ENCODE measurements around the gene SERPINF2. TPM values are rescaled to one million over a fixed set of nuclear protein-coding genes. Genes with fewer than 3 reads are reported as not detected.
"Not testable (repeated sequence)": the region's sequence is repeated elsewhere in the genome, so short reads cannot be mapped to it uniquely, and the experiment has no call there.

SERPINF2 gene
- total RNA-seq, 1 experiment from 2014 or later = 0.68 TPM

DNA sequence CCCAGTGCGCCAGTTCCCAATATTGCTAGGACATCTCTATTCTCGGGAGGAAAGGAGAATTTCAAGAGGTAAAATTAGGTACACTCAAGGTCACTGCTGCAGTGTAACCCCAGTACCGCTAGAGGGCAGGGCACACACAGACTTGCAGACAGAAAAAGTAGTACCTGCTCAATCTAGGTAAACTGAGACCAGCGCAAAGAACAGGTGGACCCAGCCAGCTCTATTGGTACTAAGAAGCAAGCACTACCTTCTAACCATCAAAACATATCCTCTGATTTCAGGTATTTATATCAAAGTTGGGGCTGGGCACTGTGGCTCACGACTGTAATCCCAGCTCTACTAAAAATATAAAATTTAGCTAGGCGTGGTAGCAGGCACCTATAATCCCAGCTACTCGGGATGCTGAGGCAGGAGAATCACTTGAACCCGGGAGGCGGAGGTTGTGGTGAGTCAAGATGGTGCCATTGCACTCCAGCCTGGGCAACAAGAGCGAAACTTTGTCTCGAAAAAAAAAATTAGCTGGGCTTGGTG is 21.8 kb upstream of the SERPINF2 start:
- Histone ChIP-seq H3K4ac (ENCODE audit: low read depth, low read length) (no peak overlapping the region), H3K27me3 (ENCODE audit: insufficient read depth, low read length) (no peaks in the 10 kb centered on the region), H3K27ac (ENCODE audit: insufficient read length, low read depth, low read length) (no peak overlapping the region), H2BK15ac (ENCODE audit: low read depth, low read length) (no peak overlapping the region), H3K23me2 (ENCODE audit: insufficient read length, low read depth, low read length, poor library complexity, severe bottlenecking) (peaks cover 11% of the 10 kb centered on the region), H3K79me2 (ENCODE audit: insufficient read depth, low read length) (no peaks in the 10 kb centered on the region), H3K18ac (ENCODE audit: insufficient read length, low read depth, low read length) (no peak overlapping the region), H2BK12ac (ENCODE audit: insufficient read length, low read depth, low read length) (no peak overlapping the region), H4K5ac (ENCODE audit: insufficient read length, low read depth, low read length) (no peak overlapping the region), H3K79me1 (ENCODE audit: insufficient read depth, low read depth, low read length, poor library complexity, severe bottlenecking) (no peaks in the 10 kb centered on the region), H4K91ac (ENCODE audit: insufficient read length, low read depth, low read length) (no peak overlapping the region), H2BK5ac (ENCODE audit: insufficient read length, low read length) (no peak overlapping the region), H2BK120ac (ENCODE audit: low read depth, low read length, poor library complexity, severe bottlenecking) (no peak overlapping the region), H3K14ac (ENCODE audit: insufficient read depth, low read length) (no peak overlapping the region), H3K4me2 (ENCODE audit: insufficient read depth, insufficient read length, low read length) (no peak overlapping the region), H2AFZ (ENCODE audit: low read length) (no peak overlapping the region), H2BK20ac (ENCODE audit: low read depth, low read length, poor library complexity, severe bottlenecking) (no peak overlapping the region), H4K8ac (replicated peaks; ENCODE audit: insufficient read length, low read depth, low read length) (no peak overlapping the region), H3K4me1 (ENCODE audit: insufficient read depth, low read length) (no peaks in the 10 kb centered on the region; the same call in 1 of the 2 replicates), H3T11ph (ENCODE audit: low read length) (no peak overlapping the region), H3K9ac (ENCODE audit: extremely low read depth, insufficient read length, low read length) (no peak overlapping the region), H4K20me1 (ENCODE audit: control insufficient read depth, insufficient read depth, insufficient read length) (no peaks in the 10 kb centered on the region), H3K56ac (ENCODE audit: insufficient read length, low read depth, low read length) (no peak overlapping the region), H3K23ac (ENCODE audit: insufficient read length, low read depth, low read length) (no peak overlapping the region), H3K9me3 (ENCODE audit: control insufficient read depth, low read depth, low read length) (no peaks in the 10 kb centered on the region), H2AK5ac (ENCODE audit: insufficient read length, low read length) (no peak overlapping the region)
- no peak overlapping the region for H3K4me3 Mint-ChIP-seq
- DNase-seq = peak; percentile 83
- H3K36me3 Mint-ChIP-seq (ENCODE audit: insufficient read depth in 1 of 3, low read depth in 3 of 3) = peaks cover 0 to 2% (median 0%) of the 10 kb centered on the region in 3 experiments; a peak in 2 of 7 replicates
- WGBS (ENCODE audit: extremely low coverage, insufficient read length, low lambda C conversion rate) = no CpG with 5 or more reads among the region's 11 CpGs
- TF ChIP-seq CTCF (conservative IDR thresholded peaks at IDR 0.05) = peak; percentile 97
- no peaks in the 10 kb centered on the region for H3K9me3 Mint-ChIP-seq
- no peak overlapping the region for H3K27ac Mint-ChIP-seq
- peaks cover 6 to 17% of the 10 kb centered on the region in 2 experiments for H3K4me1 Mint-ChIP-seq
- H3K27me3 Mint-ChIP-seq (ENCODE audit: low read depth) = peaks cover 2% of the 10 kb centered on the region; the same call in 1 of the 2 replicates

DNA sequence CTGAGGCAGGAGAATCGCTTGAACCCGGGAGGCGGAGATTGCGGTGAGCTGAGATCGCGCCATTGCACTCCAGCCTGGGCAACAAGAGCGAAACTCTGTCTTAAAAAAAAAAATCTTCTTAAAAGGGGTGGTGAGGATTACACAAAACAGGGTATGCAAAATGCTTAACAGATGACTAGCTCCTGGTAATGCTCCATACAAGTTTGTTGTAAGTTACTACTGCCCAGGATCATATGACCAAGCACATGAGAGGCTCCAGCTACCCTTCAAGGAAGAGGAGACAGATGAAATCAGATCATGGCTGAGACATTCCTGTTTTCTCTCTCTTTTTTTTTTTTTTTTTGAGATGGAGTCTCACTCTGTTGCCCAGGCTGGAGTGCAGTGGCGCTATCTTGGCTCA is 20.6 kb upstream of the SERPINF2 start:
- H3K4ac ChIP-seq (ENCODE audit: low read depth, low read length) = not testable (repeated sequence)

More for the DNA sequence above, 20.6 kb upstream of the SERPINF2 start:
- H3K9me3 Mint-ChIP-seq; H3K9ac ChIP-seq (ENCODE audit: extremely low read depth, insufficient read length, low read length); H3K4me1 ChIP-seq (ENCODE audit: insufficient read depth, low read length); H3K56ac ChIP-seq (ENCODE audit: insufficient read length, low read depth, low read length); H3K4me2 ChIP-seq (ENCODE audit: insufficient read depth, insufficient read length, low read length); H2BK5ac ChIP-seq (ENCODE audit: insufficient read length, low read length); H3K79me2 ChIP-seq (ENCODE audit: insufficient read depth, low read length); H4K5ac ChIP-seq (ENCODE audit: insufficient read length, low read depth, low read length); H2AK5ac ChIP-seq (ENCODE audit: insufficient read length, low read length); H3K27me3 Mint-ChIP-seq (ENCODE audit: low read depth); H2BK20ac ChIP-seq (ENCODE audit: low read depth, low read length, poor library complexity, severe bottlenecking); H2BK15ac ChIP-seq (ENCODE audit: low read depth, low read length); H2BK12ac ChIP-seq (ENCODE audit: insufficient read length, low read depth, low read length); H3K27ac Mint-ChIP-seq; H4K20me1 ChIP-seq (ENCODE audit: control insufficient read depth, insufficient read depth, insufficient read length); H3K18ac ChIP-seq (ENCODE audit: insufficient read length, low read depth, low read length); H3K23ac ChIP-seq (ENCODE audit: insufficient read length, low read depth, low read length); DNase-seq; H3K27me3 ChIP-seq (ENCODE audit: insufficient read depth, low read length); H3K14ac ChIP-seq (ENCODE audit: insufficient read depth, low read length); H3K4me3 Mint-ChIP-seq; H3T11ph ChIP-seq (ENCODE audit: low read length); H2AFZ ChIP-seq (ENCODE audit: low read length); H2BK120ac ChIP-seq (ENCODE audit: low read depth, low read length, poor library complexity, severe bottlenecking); H3K79me1 ChIP-seq (ENCODE audit: insufficient read depth, low read depth, low read length, poor library complexity, severe bottlenecking); H4K91ac ChIP-seq (ENCODE audit: insufficient read length, low read depth, low read length); H3K36me3 Mint-ChIP-seq (ENCODE audit: insufficient read depth in 1 of 3, low read depth in 3 of 3); H3K9me3 ChIP-seq (ENCODE audit: control insufficient read depth, low read depth, low read length); H4K8ac ChIP-seq (replicated peaks; ENCODE audit: insufficient read length, low read depth, low read length); H3K27ac ChIP-seq (ENCODE audit: insufficient read length, low read depth, low read length): not testable (repeated sequence)
- H3K23me2 ChIP-seq (ENCODE audit: insufficient read length, low read depth, low read length, poor library complexity, severe bottlenecking) = peaks cover 11% of the 10 kb centered on the region
- no CpG with 5 or more reads among the region's 8 CpGs for WGBS (ENCODE audit: extremely low coverage, insufficient read length, low lambda C conversion rate)
- H3K4me1 Mint-ChIP-seq = peaks cover 6 to 17% of the 10 kb centered on the region in 2 experiments
